ENCODE results near the gene ASAP2. TPM values are rescaled to one million over a fixed set of nuclear protein-coding genes. Genes with fewer than 3 reads are reported as not detected.

The ASAP2 gene
- total RNA-seq: under 1 TPM; 0.14 to 0.15 TPM

DNA sequence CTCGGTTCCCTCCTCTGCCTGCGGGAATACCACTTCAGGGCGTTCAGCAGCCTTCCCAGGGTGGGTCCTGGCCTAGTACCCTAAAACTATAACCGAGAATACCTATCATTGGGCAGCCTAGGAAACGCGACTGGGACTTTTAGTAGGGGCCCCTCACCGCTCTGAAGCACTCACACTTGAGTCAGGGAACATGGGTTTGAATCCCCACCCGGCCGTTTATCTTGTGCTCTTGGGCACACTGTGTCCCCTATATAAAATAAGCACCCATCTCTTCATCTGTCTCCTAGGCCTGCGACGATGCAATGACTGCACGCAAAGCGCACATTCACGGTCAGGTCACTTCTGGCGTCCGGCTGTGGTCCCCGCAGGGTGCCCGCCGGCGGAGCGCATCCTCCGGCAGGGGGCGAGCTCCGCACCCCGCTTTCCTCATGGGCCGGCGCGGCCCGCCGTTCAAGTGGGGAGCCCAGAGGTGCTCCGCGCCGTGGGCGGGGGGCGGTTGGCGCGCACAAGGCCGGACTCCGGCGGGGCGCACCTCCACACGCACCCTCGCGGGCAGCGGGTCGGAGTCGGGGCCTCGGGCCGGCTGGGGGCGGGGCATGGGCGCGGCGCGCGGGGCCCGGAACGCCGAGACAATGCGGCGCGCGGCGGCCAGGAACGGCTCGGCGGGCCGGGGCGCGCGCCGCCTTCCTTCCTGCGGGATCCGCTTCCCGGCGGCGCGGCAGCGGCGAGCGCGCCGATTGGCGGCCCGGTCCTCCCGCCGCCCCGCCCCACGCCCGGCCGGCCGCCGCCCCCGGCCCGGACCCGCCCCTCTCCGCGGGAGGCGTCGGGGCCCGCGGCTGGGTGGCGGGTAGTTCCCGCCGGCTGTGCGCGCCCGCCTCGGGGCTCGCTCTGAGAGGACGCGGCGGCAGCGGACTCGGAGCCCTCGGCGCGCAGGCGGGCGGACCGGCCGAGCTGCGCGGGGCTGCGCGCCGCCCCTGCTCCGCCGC, at the start of gene ASAP2:
TSS of gene ASAP2 (plus strand) at position 850 of the 986 bp plus-strand sequence. CDS start 293 bp downstream, outside the sequence.
- Mint-ChIP-seq H3K36me3 (ENCODE audit: low read depth) (no peaks in the 10 kb centered on the region), H3K4me3 (peak within 1 kb of the TSS; percentile 65), H3K27ac (no peak within 1 kb of the TSS), H3K4me1 (ENCODE audit: low read depth) (peaks cover 5% of the 10 kb centered on the region), H3K9me3 (no peaks in the 10 kb centered on the region), H3K27me3 (ENCODE audit: low read depth) (peaks cover 45% of the 10 kb centered on the region)
- peak; percentile 44 for DNase-seq
- CTCF ChIA-PET: interaction anchor here (0.5 to 1.7 kb wide), 5 partner anchors 12 to 429 kb away, joined by 3 to 7 read pairs (median 5); no protein-coding TSS in a partner anchor
- intact Hi-C loops (cut with micrococcal nuclease): loop anchor here (1.0 to 10.0 kb wide), 2 partner anchors 217 to 349 kb away; partner anchors contain the start of genes ADAM17, CPSF3 and ITGB1BP1

DNA sequence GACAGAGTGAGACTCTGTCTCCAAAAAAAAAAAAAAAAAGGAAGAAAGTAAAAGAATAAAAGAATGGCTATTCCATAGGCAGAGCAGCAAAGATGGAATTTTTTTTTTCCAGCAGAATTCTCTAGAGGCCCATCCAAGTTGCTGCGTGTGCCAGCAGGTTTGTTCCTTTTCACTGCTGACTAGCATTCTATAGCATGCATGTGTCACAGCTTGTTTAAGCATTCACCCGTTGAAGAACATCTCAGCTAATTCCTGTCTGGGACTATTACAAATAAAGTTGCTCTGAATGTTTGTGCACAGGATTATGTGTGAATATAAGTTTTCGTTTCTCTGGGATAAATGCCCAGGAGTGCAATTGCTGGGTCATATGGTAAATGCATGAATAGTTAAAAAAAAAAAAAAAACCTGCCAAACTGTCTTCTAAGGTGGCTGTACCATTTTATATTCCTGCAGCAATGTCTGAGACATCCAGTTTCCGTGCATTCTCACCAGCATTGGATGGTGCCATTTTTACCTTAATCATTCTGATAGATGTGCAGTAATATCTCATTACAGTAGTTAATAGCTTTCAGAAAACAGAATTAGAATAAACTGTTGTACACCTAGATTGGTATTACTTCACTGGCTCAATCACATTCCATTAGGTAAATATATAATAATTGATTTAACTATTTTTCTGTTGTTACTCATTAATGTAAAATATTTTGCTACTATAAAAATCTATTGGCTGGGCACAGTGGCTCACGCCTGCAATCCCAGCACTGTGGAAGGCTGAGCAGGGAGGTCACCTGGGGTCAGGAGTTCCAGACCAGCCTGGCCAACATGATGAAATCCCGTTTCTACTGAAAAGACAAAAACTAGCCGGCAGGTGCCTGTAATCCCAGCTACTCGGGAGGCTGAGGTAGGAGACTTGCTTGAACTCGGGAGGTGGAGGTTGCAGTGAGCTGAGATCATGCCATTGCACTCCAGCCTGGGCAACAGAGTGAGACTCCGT, 47.5 kb upstream of the ASAP2 start:
- intact Hi-C loops (cut with micrococcal nuclease): no loop called here
- Mint-ChIP-seq H3K27ac (no peak overlapping the region), H3K4me3 (no peak overlapping the region), H3K9me3 (no peaks in the 10 kb centered on the region), H3K27me3 (ENCODE audit: low read depth) (peaks cover 2% of the 10 kb centered on the region), H3K4me1 (ENCODE audit: low read depth) (no peaks in the 10 kb centered on the region), H3K36me3 (ENCODE audit: low read depth) (no peaks in the 10 kb centered on the region)
- DNase-seq: no peak
- CTCF ChIA-PET: no interaction called here

DNA sequence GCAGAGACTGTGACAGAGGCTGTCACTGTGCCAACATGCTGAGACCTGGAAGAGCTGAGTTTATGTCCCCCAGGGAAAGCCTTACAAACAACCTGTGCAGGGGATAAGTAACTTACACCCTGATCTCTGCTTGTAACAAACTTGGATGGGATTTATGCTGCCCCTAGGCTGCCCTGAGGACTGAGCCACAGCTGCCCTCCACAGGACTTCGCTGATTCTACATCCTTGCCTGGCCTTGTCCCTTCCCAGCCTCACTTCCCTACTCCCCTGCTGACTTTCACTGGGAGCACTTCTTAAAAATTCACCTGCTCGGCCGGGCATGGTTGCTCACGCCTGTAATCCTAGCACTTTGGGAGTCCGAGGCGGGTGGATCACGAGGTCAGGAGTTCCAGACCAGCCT, 45.9 kb upstream of the ASAP2 start:
- intact Hi-C loops (cut with micrococcal nuclease): no loop called here
- CTCF ChIA-PET: interaction anchor here (0.5 kb wide), 1 partner anchor 68 kb away, joined by 3 read pairs; no protein-coding TSS in a partner anchor
- H3K36me3 Mint-ChIP-seq (ENCODE audit: low read depth): no peaks in the 10 kb centered on the region
- H3K27ac Mint-ChIP-seq: no peak overlapping the region
- no peak for DNase-seq
- no peaks in the 10 kb centered on the region for H3K9me3 Mint-ChIP-seq
- no peak overlapping the region for H3K4me3 Mint-ChIP-seq
- H3K27me3 Mint-ChIP-seq (ENCODE audit: low read depth): no peaks in the 10 kb centered on the region
- no peaks in the 10 kb centered on the region for H3K4me1 Mint-ChIP-seq (ENCODE audit: low read depth)

DNA sequence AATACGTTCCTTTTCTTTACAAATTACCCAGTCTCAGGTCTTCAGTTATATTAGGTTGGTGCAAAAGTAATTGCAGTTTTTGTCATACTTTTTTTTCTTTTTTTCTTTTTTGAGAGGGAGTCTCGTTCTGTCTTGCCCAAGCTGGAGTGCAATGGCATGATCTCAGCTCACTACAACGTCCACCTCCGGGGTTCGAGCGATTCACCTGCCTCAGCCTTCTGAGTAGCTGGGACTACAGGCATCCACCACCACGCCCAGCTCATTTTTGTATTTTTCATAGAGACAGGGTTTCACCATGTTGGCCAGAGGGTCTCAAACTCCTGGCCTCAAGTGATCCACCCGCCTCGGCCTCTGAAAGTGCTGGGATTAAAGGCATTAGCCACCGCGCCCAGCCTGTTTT, 43.8 kb upstream of the ASAP2 start:
- CTCF ChIA-PET: interaction anchor here (0.6 to 0.7 kb wide), 4 partner anchors 171 to 1879 kb away, joined by 3 to 6 read pairs (median 4); no protein-coding TSS in a partner anchor
- no peaks in the 10 kb centered on the region for H3K27me3 Mint-ChIP-seq (ENCODE audit: low read depth)
- H3K27ac Mint-ChIP-seq: no peak overlapping the region
- H3K9me3 Mint-ChIP-seq: no peaks in the 10 kb centered on the region
- no peak overlapping the region for H3K4me3 Mint-ChIP-seq
- no peaks in the 10 kb centered on the region for H3K36me3 Mint-ChIP-seq (ENCODE audit: low read depth)
- no peaks in the 10 kb centered on the region for H3K4me1 Mint-ChIP-seq (ENCODE audit: low read depth)
- intact Hi-C loops (cut with micrococcal nuclease): no loop called here
- no peak for DNase-seq

DNA sequence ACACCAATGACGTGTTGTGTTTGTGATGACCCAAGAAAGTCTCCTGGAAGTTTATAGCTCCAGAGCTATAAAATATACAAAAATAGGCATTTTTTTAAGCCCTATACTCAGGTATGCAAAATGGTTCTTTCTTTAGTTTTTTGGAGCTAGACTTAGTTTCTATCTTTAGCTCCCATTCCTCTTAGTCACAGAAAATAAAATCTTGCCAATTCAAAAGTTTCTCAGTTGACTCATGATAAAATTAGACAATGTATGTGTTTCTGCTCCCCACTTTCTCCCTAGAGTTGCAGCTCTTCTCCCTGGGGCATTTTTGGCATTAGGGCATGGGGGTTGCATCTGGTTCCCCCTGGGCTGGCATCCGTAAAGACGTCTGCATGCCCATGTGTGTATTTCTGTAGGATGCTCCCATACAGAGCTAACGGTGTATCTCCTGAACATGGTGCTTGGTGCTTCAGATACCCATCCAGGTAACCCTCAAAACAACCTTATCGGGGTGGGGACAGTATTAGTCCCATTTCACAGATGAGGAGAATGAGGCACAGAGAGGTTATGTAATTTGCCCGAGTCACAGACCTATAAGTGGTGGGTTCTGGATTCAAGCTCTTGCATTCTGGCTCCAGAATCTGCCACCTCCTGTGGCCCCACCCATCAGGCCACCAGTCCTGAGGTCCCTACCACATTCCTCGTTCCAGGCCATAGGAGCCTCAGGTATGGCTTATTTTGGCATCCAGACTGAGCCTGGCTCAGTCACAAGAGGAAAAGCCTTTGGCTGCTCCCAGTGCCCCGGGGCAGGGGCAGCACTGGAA, 43.1 kb upstream of the ASAP2 start:
- no peak overlapping the region for H3K4me3 Mint-ChIP-seq
- DNase-seq: no peak
- H3K9me3 Mint-ChIP-seq: no peaks in the 10 kb centered on the region
- H3K27me3 Mint-ChIP-seq (ENCODE audit: low read depth): no peaks in the 10 kb centered on the region
- intact Hi-C loops (cut with micrococcal nuclease): no loop called here
- CTCF ChIA-PET: interaction anchor here (0.6 to 0.7 kb wide), 3 partner anchors 821 to 1879 kb away, joined by 4 to 6 read pairs (median 4); no protein-coding TSS in a partner anchor
- H3K4me1 Mint-ChIP-seq (ENCODE audit: low read depth): no peaks in the 10 kb centered on the region
- H3K27ac Mint-ChIP-seq: no peak overlapping the region
- H3K36me3 Mint-ChIP-seq (ENCODE audit: low read depth): no peaks in the 10 kb centered on the region

DNA sequence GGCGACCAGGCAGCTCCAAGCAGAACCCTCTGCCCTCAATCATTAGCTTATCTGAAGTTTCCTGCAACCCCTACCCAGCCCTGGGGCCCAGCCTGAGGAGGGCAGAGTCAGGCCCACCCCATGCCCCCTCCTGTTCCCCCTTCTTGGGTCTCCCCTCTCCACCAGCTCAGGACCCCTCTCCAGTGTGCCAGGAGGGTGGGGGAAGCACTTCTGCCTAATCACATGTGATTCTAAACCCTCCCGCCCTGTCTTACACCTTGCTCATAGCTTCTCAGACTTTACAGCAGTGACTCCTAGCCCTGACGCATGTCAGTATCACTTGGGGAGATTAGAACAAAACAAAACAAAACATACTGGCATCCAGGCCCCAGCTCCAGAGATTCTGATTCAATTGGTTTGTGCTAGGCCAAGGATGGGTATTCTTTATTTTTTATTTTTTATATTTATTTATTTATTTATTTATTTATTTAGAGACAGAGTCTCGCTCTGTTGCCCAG, 42.5 kb upstream of the ASAP2 start:
- CTCF ChIA-PET: no interaction called here
- Mint-ChIP-seq H3K36me3 (ENCODE audit: low read depth) (no peaks in the 10 kb centered on the region), H3K27ac (no peak overlapping the region), H3K9me3 (no peaks in the 10 kb centered on the region), H3K4me3 (no peak overlapping the region), H3K27me3 (ENCODE audit: low read depth) (no peaks in the 10 kb centered on the region), H3K4me1 (ENCODE audit: low read depth) (no peaks in the 10 kb centered on the region)
- intact Hi-C loops (cut with micrococcal nuclease): no loop called here
- no peak for DNase-seq

DNA sequence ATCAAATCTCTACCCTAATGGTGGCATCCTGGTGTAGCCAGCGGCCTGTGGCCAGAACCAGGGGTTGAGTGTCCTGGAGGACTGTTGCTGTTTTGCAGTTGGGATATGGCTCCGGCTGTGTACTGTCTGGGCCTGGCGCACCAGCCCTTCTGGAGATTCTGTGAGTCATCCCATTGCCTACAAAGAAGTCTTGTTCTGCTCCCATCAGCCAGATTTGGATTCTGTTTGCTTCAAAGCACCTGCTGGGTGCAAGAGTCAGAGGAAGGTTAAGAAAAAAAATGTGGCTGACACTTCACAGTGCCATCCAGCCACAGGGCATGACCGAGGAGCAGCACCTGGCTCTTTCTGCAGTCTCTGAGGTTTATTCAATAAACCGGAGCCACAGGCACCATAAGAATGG, 41.0 kb upstream of the ASAP2 start:
- CTCF ChIA-PET: interaction anchor here (1.5 kb wide), 1 partner anchor 24 kb away, joined by 4 read pairs; no protein-coding TSS in a partner anchor
- Mint-ChIP-seq H3K27ac (no peak overlapping the region), H3K36me3 (ENCODE audit: low read depth) (no peaks in the 10 kb centered on the region), H3K27me3 (ENCODE audit: low read depth) (peaks cover 6% of the 10 kb centered on the region), H3K9me3 (no peaks in the 10 kb centered on the region), H3K4me1 (ENCODE audit: low read depth) (no peaks in the 10 kb centered on the region), H3K4me3 (no peak overlapping the region)
- intact Hi-C loops (cut with micrococcal nuclease): no loop called here
- DNase-seq: no peak

DNA sequence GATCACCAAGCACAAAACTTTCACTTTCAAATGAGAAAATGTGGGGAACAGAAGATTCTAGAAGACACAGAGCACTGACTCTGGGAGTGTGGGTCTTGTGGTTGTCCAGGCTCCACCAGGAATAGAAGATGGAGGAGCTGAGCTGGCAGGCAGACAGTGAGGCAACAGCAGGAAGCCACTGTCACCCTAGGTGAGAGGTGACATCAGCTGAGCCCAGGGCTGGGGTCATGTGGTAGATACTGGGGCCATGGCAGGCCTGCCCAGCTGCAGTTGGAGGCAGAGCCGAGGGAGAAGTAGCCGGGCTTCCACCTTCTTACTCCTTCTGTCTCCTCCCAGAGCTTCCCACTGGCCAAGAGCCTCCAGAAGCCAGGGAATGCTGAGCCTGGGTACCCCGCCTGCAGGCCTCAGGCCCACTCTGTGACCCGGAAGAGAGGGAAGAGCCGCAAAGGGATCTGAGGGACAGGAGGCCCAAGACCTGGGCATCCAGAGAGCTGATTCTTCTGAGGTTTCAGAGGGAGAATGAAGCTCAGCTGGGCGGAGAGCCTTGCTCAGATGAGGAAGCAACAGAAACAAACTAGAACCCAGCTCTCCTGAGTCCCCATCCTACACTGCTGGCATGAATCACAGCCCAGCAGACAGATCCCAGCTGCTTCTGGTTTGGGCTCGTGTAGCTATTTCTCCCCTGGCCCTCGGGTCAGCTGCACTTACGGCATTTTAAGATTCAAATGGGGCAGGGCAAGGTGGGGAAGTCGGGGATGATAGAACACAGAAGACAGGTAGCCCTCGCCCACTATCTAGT, 39.8 kb upstream of the ASAP2 start:
- no peaks in the 10 kb centered on the region for H3K36me3 Mint-ChIP-seq (ENCODE audit: low read depth)
- intact Hi-C loops (cut with micrococcal nuclease): no loop called here
- no peak overlapping the region for H3K4me3 Mint-ChIP-seq
- CTCF ChIA-PET: interaction anchor here (1.5 kb wide), 1 partner anchor 25 kb away, joined by 4 read pairs; no protein-coding TSS in a partner anchor
- no peaks in the 10 kb centered on the region for H3K9me3 Mint-ChIP-seq
- peaks cover 12% of the 10 kb centered on the region for H3K27me3 Mint-ChIP-seq (ENCODE audit: low read depth)
- no peak overlapping the region for H3K27ac Mint-ChIP-seq
- no peak for DNase-seq
- H3K4me1 Mint-ChIP-seq (ENCODE audit: low read depth): no peaks in the 10 kb centered on the region

DNA sequence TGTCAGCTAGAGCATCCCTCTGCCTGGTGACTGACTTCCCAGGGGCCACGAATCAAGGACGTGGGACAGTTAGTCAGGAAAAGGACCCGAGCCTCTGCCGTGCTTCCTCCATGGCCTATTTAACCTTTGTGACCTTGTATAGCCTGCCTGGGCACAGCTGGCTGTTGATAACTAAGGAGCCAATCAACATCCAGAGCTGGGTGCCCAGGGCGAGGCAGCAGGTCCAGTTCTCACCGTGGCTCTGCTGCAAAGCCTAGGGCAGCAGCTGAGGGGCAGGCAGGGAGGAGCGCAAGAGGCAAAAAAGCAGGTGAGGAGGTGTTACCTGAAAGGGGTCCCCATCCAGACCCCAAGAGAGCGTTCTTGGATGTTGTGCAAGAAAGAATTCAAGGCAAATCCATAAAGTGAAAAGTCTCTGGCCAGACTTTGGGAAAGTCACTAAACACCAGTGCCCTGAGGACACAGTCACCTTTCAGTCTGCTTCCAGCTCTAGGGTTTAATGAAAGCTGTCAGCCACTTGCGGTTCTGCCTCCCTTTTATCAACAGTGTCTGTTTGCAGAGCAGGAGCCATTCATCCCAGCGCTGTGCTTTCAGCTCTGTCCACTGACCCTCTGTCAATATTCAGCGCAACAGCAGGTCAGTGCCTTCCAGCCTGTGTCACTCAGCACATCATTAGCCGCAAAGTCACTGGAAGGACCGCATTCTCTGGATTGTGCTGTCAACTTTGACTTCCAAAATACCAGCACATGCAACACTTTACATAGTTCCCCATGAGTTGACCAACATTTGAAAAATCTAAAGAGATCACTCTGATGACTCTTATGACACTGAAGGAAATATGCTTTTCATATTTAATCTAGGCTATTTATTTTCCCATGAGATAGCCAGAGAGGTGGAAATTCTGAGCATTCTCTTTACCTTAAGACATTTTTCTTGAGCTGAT, 38.6 kb upstream of the ASAP2 start:
- CTCF ChIA-PET: no interaction called here
- no peak overlapping the region for H3K27ac Mint-ChIP-seq
- peaks cover 12% of the 10 kb centered on the region for H3K27me3 Mint-ChIP-seq (ENCODE audit: low read depth)
- no peaks in the 10 kb centered on the region for H3K4me1 Mint-ChIP-seq (ENCODE audit: low read depth)
- no peaks in the 10 kb centered on the region for H3K9me3 Mint-ChIP-seq
- no peak overlapping the region for H3K4me3 Mint-ChIP-seq
- intact Hi-C loops (cut with micrococcal nuclease): no loop called here
- no peaks in the 10 kb centered on the region for H3K36me3 Mint-ChIP-seq (ENCODE audit: low read depth)
- no peak for DNase-seq

DNA sequence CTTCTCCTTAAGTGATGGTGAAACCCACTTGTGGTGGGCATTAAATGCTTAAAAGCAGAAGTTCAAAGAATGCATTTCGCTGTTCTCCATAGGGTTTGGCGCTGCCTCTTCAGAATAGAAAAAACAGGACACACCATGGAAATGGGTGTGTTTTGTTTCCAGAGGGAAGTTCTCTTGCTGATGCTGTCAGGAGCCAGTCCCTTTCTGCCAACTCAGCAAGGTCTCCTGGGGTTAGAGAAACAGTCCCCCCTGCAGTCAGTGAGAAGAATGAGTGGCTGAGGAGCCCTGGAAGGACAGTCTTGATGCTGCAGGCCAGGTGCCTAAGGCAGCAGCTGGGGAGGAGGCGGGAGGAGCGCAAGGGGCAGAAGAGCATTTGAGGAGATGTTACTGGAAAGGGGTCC, 37.8 kb upstream of the ASAP2 start:
- intact Hi-C loops (cut with micrococcal nuclease): no loop called here
- peaks cover 12% of the 10 kb centered on the region for H3K27me3 Mint-ChIP-seq (ENCODE audit: low read depth)
- no peak overlapping the region for H3K4me3 Mint-ChIP-seq
- H3K36me3 Mint-ChIP-seq (ENCODE audit: low read depth): no peaks in the 10 kb centered on the region
- no peaks in the 10 kb centered on the region for H3K9me3 Mint-ChIP-seq
- CTCF ChIA-PET: no interaction called here
- no peak overlapping the region for H3K27ac Mint-ChIP-seq
- DNase-seq: no peak
- H3K4me1 Mint-ChIP-seq (ENCODE audit: low read depth): no peaks in the 10 kb centered on the region
